ENCODE measurements around the gene DACT1. TPM values are rescaled to one million over a fixed set of nuclear protein-coding genes. Genes with fewer than 3 reads are reported as not detected.
A peak's percentile ranks its signal among the peaks of the same experiment; 100 is the strongest.

DACT1 gene
- total RNA-seq, 1 donor from 2014 or later: 5.5 TPM

- peaks cover 12% of the 10 kb centered on the region for H3K4me1 Mint-ChIP-seq (ENCODE audit: low read depth)
- no peak for TF ChIP-seq CTCF (IDR thresholded peaks at IDR 0.05; ENCODE audit: unreplicated experiment)
- H3K27ac Mint-ChIP-seq: no peak overlapping the region
- no peak overlapping the region for H3K4me3 Mint-ChIP-seq (ENCODE audit: low read depth)
- no peaks in the 10 kb centered on the region for H3K27me3 Mint-ChIP-seq
- DNase-seq (ENCODE audit: low spot score, unreplicated experiment): no peak
- no peaks in the 10 kb centered on the region for H3K36me3 Mint-ChIP-seq (ENCODE audit: insufficient read depth)
- H3K9me3 Mint-ChIP-seq (ENCODE audit: low read depth): no peaks in the 10 kb centered on the region
Observed at GRCh38 chr14:58659846-58660245, 22.1 kb downstream of the DACT1 start.

- no peak overlapping the region for H3K4me3 Mint-ChIP-seq (ENCODE audit: low read depth)
- TF ChIP-seq CTCF (IDR thresholded peaks at IDR 0.05; ENCODE audit: unreplicated experiment): no peak
- no peaks in the 10 kb centered on the region for H3K36me3 Mint-ChIP-seq (ENCODE audit: insufficient read depth)
- H3K27me3 Mint-ChIP-seq: no peaks in the 10 kb centered on the region
- H3K4me1 Mint-ChIP-seq (ENCODE audit: low read depth): peaks cover 12% of the 10 kb centered on the region
- H3K27ac Mint-ChIP-seq: no peak overlapping the region
- DNase-seq (ENCODE audit: low spot score, unreplicated experiment): no peak
- H3K9me3 Mint-ChIP-seq (ENCODE audit: low read depth): no peaks in the 10 kb centered on the region
Observed at GRCh38 chr14:58660407-58660806, 22.6 kb downstream of the DACT1 start.

- Mint-ChIP-seq H3K27ac (no peak overlapping the region), H3K27me3 (no peaks in the 10 kb centered on the region), H3K36me3 (ENCODE audit: insufficient read depth) (no peaks in the 10 kb centered on the region), H3K4me1 (ENCODE audit: low read depth) (peaks cover 12% of the 10 kb centered on the region), H3K9me3 (ENCODE audit: low read depth) (no peaks in the 10 kb centered on the region), H3K4me3 (ENCODE audit: low read depth) (no peak overlapping the region)
- no peak for DNase-seq (ENCODE audit: low spot score, unreplicated experiment)
- TF ChIP-seq CTCF (IDR thresholded peaks at IDR 0.05; ENCODE audit: unreplicated experiment): no peak
Observed at GRCh38 chr14:58662018-58662417, 24.3 kb downstream of the DACT1 start.

GRCh38 chr14:58662759-58663158, 25.0 kb downstream of the DACT1 start:
- H3K9me3 Mint-ChIP-seq (ENCODE audit: low read depth): no peaks in the 10 kb centered on the region
- no peak for TF ChIP-seq CTCF (IDR thresholded peaks at IDR 0.05; ENCODE audit: unreplicated experiment)
- H3K27me3 Mint-ChIP-seq: no peaks in the 10 kb centered on the region
- DNase-seq (ENCODE audit: low spot score, unreplicated experiment): no peak
- no peaks in the 10 kb centered on the region for H3K36me3 Mint-ChIP-seq (ENCODE audit: insufficient read depth)
- peaks cover 12% of the 10 kb centered on the region for H3K4me1 Mint-ChIP-seq (ENCODE audit: low read depth)
- no peak overlapping the region for H3K27ac Mint-ChIP-seq
- no peak overlapping the region for H3K4me3 Mint-ChIP-seq (ENCODE audit: low read depth)

- no peak for TF ChIP-seq CTCF (IDR thresholded peaks at IDR 0.05; ENCODE audit: unreplicated experiment)
- H3K27ac Mint-ChIP-seq: peak overlapping the region; percentile 51
- no peaks in the 10 kb centered on the region for H3K9me3 Mint-ChIP-seq (ENCODE audit: low read depth)
- no peak for DNase-seq (ENCODE audit: low spot score, unreplicated experiment)
- H3K27me3 Mint-ChIP-seq: no peaks in the 10 kb centered on the region
- no peaks in the 10 kb centered on the region for H3K36me3 Mint-ChIP-seq (ENCODE audit: insufficient read depth)
- no peak overlapping the region for H3K4me3 Mint-ChIP-seq (ENCODE audit: low read depth)
- H3K4me1 Mint-ChIP-seq (ENCODE audit: low read depth): peaks cover 12% of the 10 kb centered on the region
Observed at GRCh38 chr14:58663494-58664111, 25.8 kb downstream of the DACT1 start.

Measured in progenitor cell of endocrine pancreas (in vitro differentiated cells).